Measurements from ENCODE around the gene GMDS. TPM values are rescaled to one million over a fixed set of nuclear protein-coding genes. Genes with fewer than 3 reads are reported as not detected.

The GMDS gene
- total RNA-seq, 1 experiment from 2014 or later = 35.0 TPM

- TF ChIP-seq KAT7 (CRISPR knock-in tag; IDR thresholded peaks at IDR 0.05; ENCODE audit: borderline replicate concordance) = no peak
- no peak for TF ChIP-seq AFF4 (CRISPR knock-in tag; IDR thresholded peaks at IDR 0.05; ENCODE audit: borderline replicate concordance)
- no peak for TF ChIP-seq MXD4 (CRISPR knock-in tag; IDR thresholded peaks at IDR 0.05; ENCODE audit: borderline replicate concordance)
- no peak for TF ChIP-seq HMGXB4 (CRISPR knock-in tag; IDR thresholded peaks at IDR 0.05)
- no peak for TF ChIP-seq FOXP1 (CRISPR knock-in tag; IDR thresholded peaks at IDR 0.05; ENCODE audit: borderline replicate concordance)
- TF ChIP-seq, protein P1, sequence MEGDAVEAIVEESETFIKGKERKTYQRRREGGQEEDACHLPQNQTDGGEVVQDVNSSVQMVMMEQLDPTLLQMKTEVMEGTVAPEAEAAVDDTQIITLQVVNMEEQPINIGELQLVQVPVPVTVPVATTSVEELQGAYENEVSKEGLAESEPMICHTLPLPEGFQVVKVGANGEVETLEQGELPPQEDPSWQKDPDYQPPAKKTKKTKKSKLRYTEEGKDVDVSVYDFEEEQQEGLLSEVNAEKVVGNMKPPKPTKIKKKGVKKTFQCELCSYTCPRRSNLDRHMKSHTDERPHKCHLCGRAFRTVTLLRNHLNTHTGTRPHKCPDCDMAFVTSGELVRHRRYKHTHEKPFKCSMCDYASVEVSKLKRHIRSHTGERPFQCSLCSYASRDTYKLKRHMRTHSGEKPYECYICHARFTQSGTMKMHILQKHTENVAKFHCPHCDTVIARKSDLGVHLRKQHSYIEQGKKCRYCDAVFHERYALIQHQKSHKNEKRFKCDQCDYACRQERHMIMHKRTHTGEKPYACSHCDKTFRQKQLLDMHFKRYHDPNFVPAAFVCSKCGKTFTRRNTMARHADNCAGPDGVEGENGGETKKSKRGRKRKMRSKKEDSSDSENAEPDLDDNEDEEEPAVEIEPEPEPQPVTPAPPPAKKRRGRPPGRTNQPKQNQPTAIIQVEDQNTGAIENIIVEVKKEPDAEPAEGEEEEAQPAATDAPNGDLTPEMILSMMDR (IDR thresholded peaks at IDR 0.05) = no peak
- TF ChIP-seq ELF4 (CRISPR knock-in tag; IDR thresholded peaks at IDR 0.05; ENCODE audit: low read depth) = no peak
- no peak for TF ChIP-seq TP53 (CRISPR knock-in tag; IDR thresholded peaks at IDR 0.05)
- no peak for TF ChIP-seq OVOL2 (CRISPR knock-in tag; IDR thresholded peaks at IDR 0.05; ENCODE audit: borderline replicate concordance)
- TF ChIP-seq, protein P2, sequence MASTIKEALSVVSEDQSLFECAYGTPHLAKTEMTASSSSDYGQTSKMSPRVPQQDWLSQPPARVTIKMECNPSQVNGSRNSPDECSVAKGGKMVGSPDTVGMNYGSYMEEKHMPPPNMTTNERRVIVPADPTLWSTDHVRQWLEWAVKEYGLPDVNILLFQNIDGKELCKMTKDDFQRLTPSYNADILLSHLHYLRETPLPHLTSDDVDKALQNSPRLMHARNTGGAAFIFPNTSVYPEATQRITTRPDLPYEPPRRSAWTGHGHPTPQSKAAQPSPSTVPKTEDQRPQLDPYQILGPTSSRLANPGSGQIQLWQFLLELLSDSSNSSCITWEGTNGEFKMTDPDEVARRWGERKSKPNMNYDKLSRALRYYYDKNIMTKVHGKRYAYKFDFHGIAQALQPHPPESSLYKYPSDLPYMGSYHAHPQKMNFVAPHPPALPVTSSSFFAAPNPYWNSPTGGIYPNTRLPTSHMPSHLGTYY (CRISPR knock-in tag; IDR thresholded peaks at IDR 0.05) = no peak
- no peak for TF ChIP-seq ZNF425 (CRISPR knock-in tag; conservative IDR thresholded peaks at IDR 0.05)
- no peak for TF ChIP-seq PRRX2 (CRISPR knock-in tag; IDR thresholded peaks at IDR 0.05)
- no peak for TF ChIP-seq ZNF263 (CRISPR knock-in tag; IDR thresholded peaks at IDR 0.05; ENCODE audit: low read depth)
- TF ChIP-seq CREM (CRISPR knock-in tag; IDR thresholded peaks at IDR 0.05) = no peak
- no peak for TF ChIP-seq GRHL2 (CRISPR knock-in tag; IDR thresholded peaks at IDR 0.05; ENCODE audit: insufficient replicate concordance, severe bottlenecking)
- DNase-seq (ENCODE audit: low spot score) (no peak), ATAC-seq (peak; percentile 41)
Observed at GRCh38 chr6:1925743-1926430, 319.5 kb downstream of the GMDS start.

More at GRCh38 chr6:1925743-1926430, 319.5 kb downstream of the GMDS start:
- peaks cover 3% of the 10 kb centered on the region for H3K36me3 Mint-ChIP-seq
- POLR2A ChIA-PET = interaction anchor here (0.6 kb wide), 1 partner anchor 115 kb away, joined by 3 read pairs; no protein-coding TSS in a partner anchor
- H3K4me1 Mint-ChIP-seq = peaks cover 22% of the 10 kb centered on the region
- CTCF ChIA-PET = no interaction called here
- no peaks in the 10 kb centered on the region; the same call in 1 of the 2 replicates for H3K9me3 Mint-ChIP-seq
- H3K27me3 Mint-ChIP-seq (ENCODE audit: low read depth) = no peaks in the 10 kb centered on the region
- H3K27ac Mint-ChIP-seq = no peak overlapping the region
- no peak overlapping the region for H3K4me3 Mint-ChIP-seq

All from WTC11 (cell line).